Activated naive CD4-positive, alpha-beta T cell treated with anti-CD3 and anti-CD28 coated beads for 36 hours (primary cell): ENCODE data around the gene FRMD6. TPM values are rescaled to one million over a fixed set of nuclear protein-coding genes. Genes with fewer than 3 reads are reported as not detected.
"Not testable (repeated sequence)": the region's sequence is repeated elsewhere in the genome, so short reads cannot be mapped to it uniquely, and the experiment has no call there.

Experiments
- CTCF ChIA-PET: fragments of 350-600 bp; sonication (Branson Sonifier 250); formaldehyde crosslinking; loops from one replicate; lab custom pipeline; 2021; ENCODE audit warnings: antibody characterized with exemption; lab: Charles Lee
- DNase-seq: peaks from one replicate; pipeline ENCODE4 v3.0.0-alpha.2; 2020
- H3K27ac Mint-ChIP-seq: one replicate; pipeline ENCODE4 v1.8.0; 2021; ENCODE audit warnings: mild to moderate bottlenecking, mixed read lengths
- H3K27me3 Mint-ChIP-seq: one replicate; pipeline ENCODE4 v1.8.0; 2021; ENCODE audit warnings: low read depth, mixed read lengths
- H3K36me3 Mint-ChIP-seq: one replicate; pipeline ENCODE4 v1.8.0; 2021; ENCODE audit warnings: low read depth, mixed read lengths
- H3K4me1 Mint-ChIP-seq: one replicate; pipeline ENCODE4 v1.8.0; 2021; ENCODE audit warnings: low read depth, mixed read lengths
- H3K4me3 Mint-ChIP-seq: one replicate; pipeline ENCODE4 v1.8.0; 2021; ENCODE audit warnings: mild to moderate bottlenecking, moderate library complexity, mixed read lengths
- H3K9me3 Mint-ChIP-seq: one replicate; pipeline ENCODE4 v1.8.0; 2021; ENCODE audit warnings: mixed read lengths
- intact Hi-C: fragments of 100-400 bp; cut with micrococcal nuclease; formaldehyde crosslinking; loops from one replicate; pipeline ENCODE4 v1.15.1; 2023
- total RNA-seq, 2 experiments: library from RNA; stranded (reverse); gene quantifications; one replicate each; pipeline ENCODE4 v1.2.3, GENCODE V29; 2021

Gene FRMD6
- total RNA-seq, 2 experiments from 2014 or later, result 3.0 to 3.2 TPM

- no peak overlapping the region for H3K27ac Mint-ChIP-seq
- CTCF ChIA-PET, result no interaction called here
These were observed 35.5 kb upstream of the FRMD6 start for GRCh38 chr14:51616256-51616655.

GRCh38 chr14:51616724-51617409 is 34.8 kb upstream of the FRMD6 start:
- intact Hi-C loops, result no loop called here
- peaks cover 3% of the 10 kb centered on the region for H3K27me3 Mint-ChIP-seq
- CTCF ChIA-PET, result no interaction called here
- H3K36me3 Mint-ChIP-seq, result no peaks in the 10 kb centered on the region
- DNase-seq, result no peak
- no peak overlapping the region for H3K4me3 Mint-ChIP-seq
- peaks cover 10% of the 10 kb centered on the region for H3K4me1 Mint-ChIP-seq
- H3K27ac Mint-ChIP-seq, result no peak overlapping the region
- no peaks in the 10 kb centered on the region for H3K9me3 Mint-ChIP-seq

More at GRCh38 chr14:51616256-51616655, 35.5 kb upstream of the FRMD6 start:
- Mint-ChIP-seq H3K4me1 (peaks cover 10% of the 10 kb centered on the region), H3K27me3 (peaks cover 3% of the 10 kb centered on the region), H3K4me3 (no peak overlapping the region), H3K36me3 (no peaks in the 10 kb centered on the region), H3K9me3 (no peaks in the 10 kb centered on the region)
- intact Hi-C loops, result no loop called here
- no peak for DNase-seq

GRCh38 chr14:51619561-51619960 is 32.1 kb upstream of the FRMD6 start:
- Mint-ChIP-seq H3K4me3 (no peak overlapping the region), H3K27me3 (no peaks in the 10 kb centered on the region), H3K9me3 (no peaks in the 10 kb centered on the region), H3K4me1 (no peaks in the 10 kb centered on the region), H3K27ac (no peak overlapping the region), H3K36me3 (no peaks in the 10 kb centered on the region)
- no peak for DNase-seq
- CTCF ChIA-PET, result interaction anchor here (0.8 kb wide), 1 partner anchor 33 kb away, joined by 4 read pairs; no protein-coding TSS in a partner anchor
- intact Hi-C loops, result no loop called here

GRCh38 chr14:51620056-51620455 is 31.7 kb upstream of the FRMD6 start:
- no peak overlapping the region for H3K27ac Mint-ChIP-seq

GRCh38 chr14:51621654-51622053 is 30.1 kb upstream of the FRMD6 start:
- DNase-seq, result no peak
- Mint-ChIP-seq H3K4me1 (peaks cover 4% of the 10 kb centered on the region), H3K36me3 (no peaks in the 10 kb centered on the region), H3K27ac (no peak overlapping the region), H3K4me3 (no peak overlapping the region), H3K27me3 (no peaks in the 10 kb centered on the region), H3K9me3 (no peaks in the 10 kb centered on the region)
- CTCF ChIA-PET, result no interaction called here
- intact Hi-C loops, result no loop called here

More at GRCh38 chr14:51620056-51620455, 31.7 kb upstream of the FRMD6 start:
- H3K9me3 Mint-ChIP-seq, result no peaks in the 10 kb centered on the region
- DNase-seq, result no peak
- H3K36me3 Mint-ChIP-seq, result no peaks in the 10 kb centered on the region
- no peaks in the 10 kb centered on the region for H3K27me3 Mint-ChIP-seq
- CTCF ChIA-PET, result no interaction called here
- no peaks in the 10 kb centered on the region for H3K4me1 Mint-ChIP-seq
- intact Hi-C loops, result no loop called here
- H3K4me3 Mint-ChIP-seq, result no peak overlapping the region

GRCh38 chr14:51622376-51622775 is 29.3 kb upstream of the FRMD6 start:
- Mint-ChIP-seq H3K9me3 (no peaks in the 10 kb centered on the region), H3K4me3 (no peak overlapping the region)
- CTCF ChIA-PET, result no interaction called here

GRCh38 chr14:51624955-51625569 is 26.6 kb upstream of the FRMD6 start:
- Mint-ChIP-seq H3K27ac (no peak overlapping the region), H3K4me1 (peaks cover 6% of the 10 kb centered on the region), H3K36me3 (no peaks in the 10 kb centered on the region), H3K4me3 (no peak overlapping the region), H3K9me3 (no peaks in the 10 kb centered on the region), H3K27me3 (no peaks in the 10 kb centered on the region)
- no peak for DNase-seq
- intact Hi-C loops, result no loop called here
- CTCF ChIA-PET, result interaction anchor here (0.8 kb wide), 1 partner anchor 152 kb away, joined by 3 read pairs; no protein-coding TSS in a partner anchor

More at GRCh38 chr14:51622376-51622775, 29.3 kb upstream of the FRMD6 start:
- Mint-ChIP-seq H3K27ac (no peak overlapping the region), H3K27me3 (no peaks in the 10 kb centered on the region), H3K36me3 (no peaks in the 10 kb centered on the region), H3K4me1 (peaks cover 6% of the 10 kb centered on the region)
- no peak for DNase-seq
- intact Hi-C loops, result no loop called here

GRCh38 chr14:51626185-51626584 is 25.5 kb upstream of the FRMD6 start:
- CTCF ChIA-PET, result interaction anchor here (0.8 kb wide), 1 partner anchor 151 kb away, joined by 3 read pairs; no protein-coding TSS in a partner anchor
- Mint-ChIP-seq H3K9me3 (no peaks in the 10 kb centered on the region), H3K27me3 (no peaks in the 10 kb centered on the region), H3K4me3 (no peak overlapping the region), H3K36me3 (no peaks in the 10 kb centered on the region), H3K4me1 (peaks cover 11% of the 10 kb centered on the region), H3K27ac (no peak overlapping the region)
- DNase-seq, result no peak
- intact Hi-C loops, result no loop called here

GRCh38 chr14:51626788-51627187 is 24.9 kb upstream of the FRMD6 start:
- CTCF ChIA-PET, result no interaction called here
- Mint-ChIP-seq H3K9me3 (no peaks in the 10 kb centered on the region), H3K27ac (no peak overlapping the region), H3K36me3 (no peaks in the 10 kb centered on the region), H3K27me3 (no peaks in the 10 kb centered on the region), H3K4me3 (no peak overlapping the region), H3K4me1 (peaks cover 17% of the 10 kb centered on the region)
- intact Hi-C loops, result no loop called here
- no peak for DNase-seq

GRCh38 chr14:51627313-51627712 is 24.4 kb upstream of the FRMD6 start:
- CTCF ChIA-PET, result no interaction called here
- no peak overlapping the region for H3K27ac Mint-ChIP-seq

GRCh38 chr14:51628238-51628637 is 23.5 kb upstream of the FRMD6 start:
- intact Hi-C loops, result no loop called here
- no peaks in the 10 kb centered on the region for H3K27me3 Mint-ChIP-seq
- DNase-seq, result no peak
- H3K4me1 Mint-ChIP-seq, result peaks cover 17% of the 10 kb centered on the region
- H3K4me3 Mint-ChIP-seq, result no peak overlapping the region
- H3K36me3 Mint-ChIP-seq, result no peaks in the 10 kb centered on the region
- H3K27ac Mint-ChIP-seq, result no peak overlapping the region
- CTCF ChIA-PET, result no interaction called here
- H3K9me3 Mint-ChIP-seq, result no peaks in the 10 kb centered on the region

More at GRCh38 chr14:51627313-51627712, 24.4 kb upstream of the FRMD6 start:
- H3K4me1 Mint-ChIP-seq, result peaks cover 17% of the 10 kb centered on the region
- H3K27me3 Mint-ChIP-seq, result no peaks in the 10 kb centered on the region
- no peak for DNase-seq
- H3K4me3 Mint-ChIP-seq, result no peak overlapping the region
- H3K9me3 Mint-ChIP-seq, result no peaks in the 10 kb centered on the region
- H3K36me3 Mint-ChIP-seq, result no peaks in the 10 kb centered on the region
- intact Hi-C loops, result no loop called here

- DNase-seq, result peak; percentile 22
- no peak overlapping the region for H3K27ac Mint-ChIP-seq
- intact Hi-C loops, result no loop called here
These were observed 20.7 kb upstream of the FRMD6 start for GRCh38 chr14:51630987-51631386.

GRCh38 chr14:51633298-51633697 is 18.4 kb upstream of the FRMD6 start:
- peaks cover 11% of the 10 kb centered on the region for H3K4me1 Mint-ChIP-seq
- intact Hi-C loops, CTCF ChIA-PET, DNase-seq, H3K27ac Mint-ChIP-seq, H3K9me3 Mint-ChIP-seq, H3K36me3 Mint-ChIP-seq, H3K4me3 Mint-ChIP-seq: not testable (repeated sequence)
- peaks cover 20% of the 10 kb centered on the region for H3K27me3 Mint-ChIP-seq

More at GRCh38 chr14:51630987-51631386, 20.7 kb upstream of the FRMD6 start:
- H3K9me3 Mint-ChIP-seq, result no peaks in the 10 kb centered on the region
- no peaks in the 10 kb centered on the region for H3K36me3 Mint-ChIP-seq
- CTCF ChIA-PET, result no interaction called here
- peaks cover 13% of the 10 kb centered on the region for H3K4me1 Mint-ChIP-seq
- no peak overlapping the region for H3K4me3 Mint-ChIP-seq
- H3K27me3 Mint-ChIP-seq, result peaks cover 7% of the 10 kb centered on the region
